GM21367 (cell line): ENCODE results near the gene RBM45.

Experiments
- ATAC-seq: cut with Tn5 transposase; IDR thresholded peaks from one replicate; pipeline ENCODE4 v1.9.1; 2021; ENCODE audit not compliant: unreplicated experiment

Gene RBM45

GRCh38 chr2:178155524-178155923 lies 43.3 kb downstream of the RBM45 start:
- ATAC-seq, result no peak

- no peak for ATAC-seq
Measured at GRCh38 chr2:178157574-178157973, 45.3 kb downstream of the RBM45 start.

DNA sequence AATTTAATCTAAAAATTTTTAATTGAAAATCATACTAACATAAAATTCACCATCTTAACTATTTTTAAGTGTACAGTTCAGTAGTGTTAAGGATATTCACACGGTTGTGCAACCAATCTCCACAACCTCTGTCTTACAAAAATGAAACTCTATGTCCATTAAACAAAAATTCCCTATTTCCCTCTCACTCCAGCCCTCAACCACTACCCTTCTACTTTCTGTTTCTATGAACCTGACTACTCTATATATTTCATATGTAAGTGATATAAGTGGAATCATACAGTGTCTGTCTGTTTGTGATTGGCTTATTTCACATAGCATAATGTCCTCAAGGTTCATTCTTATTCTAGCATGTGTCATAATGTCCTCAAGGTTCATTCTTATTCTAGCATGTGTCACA lies 47.7 kb downstream of the RBM45 start:
- ATAC-seq, result no peak

- no peak for ATAC-seq
Measured at GRCh38 chr2:178160601-178161000, 48.4 kb downstream of the RBM45 start.

DNA sequence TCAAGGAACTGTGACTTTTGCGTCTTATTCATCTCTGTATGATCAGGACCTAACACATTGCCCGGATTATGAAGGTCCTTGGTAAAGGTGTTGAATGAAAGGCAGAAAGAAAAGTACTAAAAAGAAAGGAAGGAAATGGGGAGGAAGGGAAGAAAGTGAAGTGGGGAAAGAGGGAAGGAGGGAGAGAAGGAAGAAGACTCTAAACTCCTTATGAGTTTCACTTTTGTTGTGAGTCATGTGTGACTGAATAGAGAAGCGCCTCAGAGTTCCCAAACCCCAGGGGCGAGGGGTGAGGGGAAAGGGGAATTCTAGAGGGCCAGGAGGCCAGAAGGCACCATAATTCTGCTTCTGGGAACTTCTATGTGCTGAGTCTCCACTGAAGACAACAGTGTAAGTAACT lies 51.2 kb downstream of the RBM45 start:
- no peak for ATAC-seq

DNA sequence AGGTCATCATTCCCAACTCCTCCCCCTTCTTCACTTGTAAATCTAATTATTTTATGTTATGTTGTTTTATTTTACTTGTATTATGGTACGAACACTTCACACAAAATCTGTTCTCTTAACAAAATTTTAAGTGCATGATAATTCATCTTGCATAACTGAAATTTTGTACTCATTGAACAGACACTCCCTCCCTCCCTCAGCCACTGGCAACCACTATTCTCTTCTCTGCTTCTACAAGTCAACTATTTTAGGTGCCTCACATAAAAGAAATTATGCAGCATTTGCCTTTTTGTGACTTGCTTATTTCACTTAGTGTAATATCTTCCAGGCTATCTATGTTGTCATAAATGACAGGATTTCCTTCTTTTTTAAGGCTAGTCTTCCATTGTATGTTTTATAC lies 51.7 kb downstream of the RBM45 start:
- no peak for ATAC-seq

DNA sequence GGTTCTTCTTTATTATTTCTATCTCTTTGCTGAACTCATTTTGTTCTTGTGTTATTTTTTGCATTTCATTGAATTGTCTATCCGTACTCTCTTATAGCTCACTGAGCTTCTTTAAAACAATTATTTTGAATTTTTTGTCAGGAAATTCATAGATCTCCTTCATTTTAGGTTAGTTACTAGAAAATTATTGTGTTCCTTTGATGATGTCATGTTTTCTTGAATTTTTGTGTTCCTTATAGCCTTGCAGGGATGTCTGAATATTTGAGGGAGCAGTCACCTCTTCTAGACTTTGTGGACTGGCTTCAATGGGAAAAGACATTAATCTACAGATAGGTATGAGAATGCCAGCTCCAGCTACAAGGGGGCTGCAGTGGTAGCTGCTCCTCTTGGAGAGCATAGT lies 61.4 kb downstream of the RBM45 start:
- ATAC-seq, result no peak

GRCh38 chr2:178177066-178177679 lies 64.9 kb downstream of the RBM45 start:
- no peak for ATAC-seq
